GM15510 (cell line): Measurements from ENCODE around the gene STING1.

Source experiments
- POLR2A ChIP-seq: IDR thresholded peaks from 3 replicates; pipeline ENCODE4 v1.6.1; 2011; ENCODE audit warnings: borderline replicate concordance; ENCODE audit not compliant: insufficient read length; ENCODE audit errors: extremely low read depth

Gene STING1

DNA sequence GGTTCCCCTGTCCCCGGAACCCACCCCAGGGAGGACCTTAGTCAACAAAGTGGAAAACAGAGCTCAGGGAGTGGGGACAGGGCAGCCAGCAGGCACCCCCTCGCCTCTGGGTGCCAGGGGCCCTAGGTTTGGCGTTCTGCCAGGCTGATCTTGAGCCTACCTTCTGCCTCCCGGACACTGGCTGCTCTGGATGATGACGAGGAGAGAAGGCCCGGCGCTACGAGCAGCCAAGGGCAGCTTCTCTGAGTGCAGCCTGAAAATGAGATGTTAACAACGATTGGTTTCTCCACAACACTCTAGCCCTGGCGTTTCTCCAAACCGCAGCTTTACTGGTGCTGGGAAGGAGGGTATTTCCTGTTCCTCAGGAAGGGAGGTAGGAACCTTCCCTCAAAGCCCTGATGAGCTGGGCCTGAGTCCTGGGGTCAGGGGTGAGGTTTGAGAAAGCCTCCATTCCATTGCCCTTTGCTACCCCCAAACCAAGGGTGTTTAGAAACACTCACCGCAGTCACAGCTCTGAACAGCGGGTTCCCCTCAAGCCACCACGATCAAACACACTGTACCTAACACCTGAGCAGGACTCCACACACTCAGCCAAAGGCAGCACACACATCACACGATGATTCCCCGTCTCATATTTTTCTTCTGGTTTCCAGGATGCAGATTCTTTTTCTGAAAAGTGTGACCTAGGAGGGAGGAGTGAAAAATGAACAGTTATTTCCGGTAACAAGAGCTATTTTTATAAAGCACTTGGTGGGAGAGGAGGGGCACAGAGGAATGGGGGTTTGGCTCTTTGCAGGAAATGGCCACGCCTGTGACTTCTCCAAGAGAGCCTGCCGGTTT is at the start of gene STING1:
STING1 (minus strand) TSS at position 709 of the 840 bp plus-strand sequence. CDS start 1,054 bp downstream, outside the sequence.
- TF ChIP-seq POLR2A, result no peak

- no peak for TF ChIP-seq POLR2A
These were observed 49.2 kb upstream of the STING1 start for GRCh38 chr5:139531772-139532169.

- TF ChIP-seq POLR2A, result no peak
These were observed 42.5 kb upstream of the STING1 start for GRCh38 chr5:139524940-139525585.

GRCh38 chr5:139524446-139524845 is 41.9 kb upstream of the STING1 start:
- TF ChIP-seq POLR2A, result no peak

- no peak for TF ChIP-seq POLR2A
These were observed 41.3 kb upstream of the STING1 start for GRCh38 chr5:139523635-139524445.

DNA sequence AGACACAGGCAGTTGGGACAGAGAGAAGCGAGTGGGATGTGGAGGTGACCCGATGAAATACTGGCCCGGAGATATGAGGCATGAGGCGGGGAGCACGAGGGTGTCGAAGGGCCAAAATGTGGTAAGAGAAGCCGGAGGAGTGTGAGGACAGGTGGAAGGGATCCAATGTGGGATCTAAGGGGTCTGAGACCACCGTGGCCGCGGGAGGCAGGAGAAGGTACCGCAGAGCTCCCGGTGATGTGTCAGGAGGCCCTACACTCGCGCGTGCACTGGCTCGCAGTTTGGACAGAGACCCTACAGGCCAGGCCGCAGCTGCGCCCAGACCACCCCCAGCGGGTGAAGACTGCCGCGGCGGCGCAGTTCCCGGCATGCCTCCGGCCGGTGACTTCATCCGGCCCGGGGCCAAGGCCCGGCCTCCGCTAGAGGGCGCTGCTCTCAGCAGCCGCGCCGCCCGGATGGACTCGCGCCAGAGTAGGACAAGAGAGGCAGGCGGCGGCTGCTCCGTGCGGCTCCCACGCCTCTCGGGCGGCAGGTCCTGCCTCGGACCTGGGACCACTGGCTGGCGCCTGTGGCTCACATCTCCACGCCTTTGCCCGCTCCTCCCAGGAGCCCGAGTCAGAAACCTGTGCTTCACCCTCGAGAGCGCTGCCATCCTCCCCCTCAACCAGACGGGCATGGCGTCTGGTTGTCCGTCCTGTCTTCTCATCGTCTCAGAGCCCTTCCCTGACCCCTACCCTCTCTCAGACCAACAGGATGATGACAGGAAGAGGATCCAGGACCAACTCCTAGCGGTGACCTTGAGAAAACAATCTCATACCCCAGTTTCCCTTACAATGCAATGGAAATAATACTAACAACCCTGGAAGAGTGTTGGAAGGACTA is 35.4 kb upstream of the STING1 start:
- peak; percentile 83 for TF ChIP-seq POLR2A

DNA sequence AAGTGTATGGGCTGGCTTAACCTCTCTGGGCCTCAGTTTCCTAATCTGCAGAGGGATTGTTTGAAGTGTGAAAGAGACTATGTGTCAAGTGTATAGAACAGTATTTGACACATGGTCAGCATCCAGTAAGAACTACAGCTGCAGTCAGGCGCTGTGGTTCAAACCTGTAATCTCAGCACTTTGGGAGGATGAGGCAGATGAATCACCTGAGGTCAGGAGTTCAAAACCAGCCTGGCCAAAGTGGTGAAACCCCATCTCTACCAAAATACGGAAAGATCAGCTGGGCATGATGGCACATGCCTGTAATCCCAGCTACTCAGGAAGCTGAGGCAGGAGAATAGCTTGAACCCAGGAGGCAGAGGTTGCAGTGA is 31.9 kb upstream of the STING1 start:
- no peak for TF ChIP-seq POLR2A

DNA sequence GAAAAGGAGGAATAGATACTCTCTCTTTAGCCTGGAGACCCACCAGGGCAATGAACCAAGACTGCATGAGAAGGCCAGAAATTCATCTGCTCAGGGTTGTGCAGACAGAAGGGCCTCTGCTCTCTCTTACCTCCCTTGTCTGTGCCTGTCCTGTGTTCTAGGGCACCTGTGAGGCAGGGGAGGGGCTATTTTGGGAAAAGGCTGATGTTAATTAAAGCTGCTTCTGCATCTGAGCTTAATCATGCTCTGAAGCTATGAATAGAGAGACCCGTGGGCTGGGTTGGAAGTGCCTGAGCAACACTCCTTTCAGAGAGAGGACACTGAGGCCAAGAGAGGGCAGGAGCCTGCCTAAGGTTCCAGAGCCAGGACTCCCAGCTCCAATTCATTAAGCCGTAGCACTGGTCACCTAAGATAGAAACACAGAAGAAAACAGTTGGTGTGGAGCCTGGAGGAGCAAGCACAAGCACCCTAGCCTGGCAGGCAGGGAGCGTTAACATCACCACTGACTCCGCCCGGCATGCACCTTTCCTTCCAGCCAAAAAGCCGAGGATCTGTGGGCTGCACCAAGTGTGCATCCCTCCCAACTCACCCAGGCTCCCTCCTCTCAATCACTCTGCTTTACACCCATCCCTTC is 31.4 kb upstream of the STING1 start:
- TF ChIP-seq POLR2A, result no peak

GRCh38 chr5:139512786-139513390 is 30.3 kb upstream of the STING1 start:
- no peak for TF ChIP-seq POLR2A

GRCh38 chr5:139501381-139501780 is 18.8 kb upstream of the STING1 start:
- no peak for TF ChIP-seq POLR2A

DNA sequence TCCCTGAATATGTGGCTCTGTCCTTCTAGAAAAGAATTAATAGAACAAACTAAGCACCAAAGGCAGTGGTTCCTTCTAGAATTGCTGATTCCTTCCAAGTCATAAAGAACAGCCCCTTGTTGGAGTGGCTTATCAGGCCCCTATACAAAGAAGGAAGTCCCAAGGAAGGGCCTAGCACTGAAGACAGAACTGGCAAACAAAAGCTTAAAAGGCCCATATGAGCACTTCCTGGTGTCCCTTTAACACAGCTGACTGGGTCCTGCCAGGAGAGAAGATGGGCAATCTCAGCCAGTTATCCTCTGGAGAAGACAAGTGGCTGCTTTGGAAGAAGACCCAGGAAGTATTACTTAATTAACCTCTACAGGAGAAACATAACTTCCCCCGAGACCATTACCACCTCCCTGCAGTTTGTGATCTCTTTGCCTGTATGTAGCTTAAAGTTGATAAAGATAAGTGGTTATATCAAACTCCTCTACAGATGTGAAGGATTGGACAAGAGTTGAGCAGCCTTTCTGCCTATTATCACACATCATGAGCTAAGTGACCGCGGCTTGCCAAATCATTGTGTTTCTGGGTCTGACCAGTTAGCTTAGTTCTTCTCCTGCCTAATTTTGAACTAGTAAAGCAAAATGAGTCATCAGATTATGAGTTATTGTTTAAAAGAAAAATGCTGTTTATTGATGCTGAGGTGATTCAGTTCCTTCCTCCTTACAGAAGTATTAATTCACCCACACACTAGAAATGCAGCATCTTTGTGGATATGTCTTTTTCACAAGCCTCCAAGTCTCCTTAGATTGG is 13.3 kb upstream of the STING1 start:
- no peak for TF ChIP-seq POLR2A

- no peak for TF ChIP-seq POLR2A
These were observed 12.3 kb upstream of the STING1 start for GRCh38 chr5:139494832-139495231.

DNA sequence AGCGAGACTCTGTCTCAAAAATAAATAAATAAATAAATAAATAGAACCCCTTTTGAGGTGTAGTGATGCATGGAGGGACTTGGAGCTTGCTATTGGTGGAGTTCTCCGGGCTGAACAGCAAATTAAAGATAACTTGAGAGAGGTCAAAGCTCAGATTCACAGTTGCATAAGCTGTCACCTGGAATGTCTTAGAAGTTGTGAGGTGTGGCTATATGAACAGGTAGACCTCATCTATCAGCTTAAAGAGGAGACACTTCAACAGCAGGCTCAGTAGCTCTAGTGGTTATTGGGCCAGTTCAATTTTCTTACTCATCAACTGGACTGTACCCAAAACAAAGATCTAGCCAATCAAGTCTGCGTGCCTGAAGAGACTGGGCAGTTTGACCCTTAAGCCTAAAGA is 11.7 kb upstream of the STING1 start:
- TF ChIP-seq POLR2A, result no peak
